Measurements from ENCODE around the gene RAB40C. TPM values are rescaled to one million over a fixed set of nuclear protein-coding genes. Genes with fewer than 3 reads are reported as not detected.

RAB40C gene
- total RNA-seq, 1 experiment from 2014 or later: 15.2 TPM

GRCh38 chr16:666572-666971, 76.7 kb downstream of the RAB40C start:
- no peak for DNase-seq (ENCODE audit: low read depth)

- no peak for DNase-seq (ENCODE audit: low read depth)
Measured at GRCh38 chr16:667113-667779, 77.4 kb downstream of the RAB40C start.

- DNase-seq (ENCODE audit: low read depth): peak; percentile 81
Measured at GRCh38 chr16:667780-668518, 78.1 kb downstream of the RAB40C start, which contains the start of gene RHOT2. TSS of gene RHOT2 (plus strand) at chr16:668132. CDS start at chr16:668200, 68 bp downstream.

GRCh38 chr16:668519-669171, 78.8 kb downstream of the RAB40C start:
- no peak for DNase-seq (ENCODE audit: low read depth)

DNA sequence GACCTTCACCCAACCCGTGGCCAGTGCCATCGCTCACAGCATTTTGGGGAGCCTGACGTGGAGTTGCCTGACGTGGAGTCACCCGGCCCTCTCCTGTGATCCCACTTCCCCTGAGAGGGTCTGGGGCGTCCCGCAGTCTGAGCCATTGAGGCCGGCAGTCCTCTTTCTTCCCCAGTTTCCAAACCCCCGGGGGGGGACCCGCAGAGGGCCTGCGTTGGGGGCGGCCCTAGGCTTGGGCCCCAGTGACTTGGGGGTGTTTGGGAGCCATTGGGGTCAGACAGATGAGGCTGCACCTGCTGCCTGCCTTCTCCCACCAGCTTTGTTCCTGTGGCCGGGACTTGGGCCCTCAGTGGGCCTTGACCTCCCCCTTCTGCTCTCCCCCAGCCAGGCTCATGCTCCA, 79.8 kb downstream of the RAB40C start:
- DNase-seq (ENCODE audit: low read depth): no peak

DNA sequence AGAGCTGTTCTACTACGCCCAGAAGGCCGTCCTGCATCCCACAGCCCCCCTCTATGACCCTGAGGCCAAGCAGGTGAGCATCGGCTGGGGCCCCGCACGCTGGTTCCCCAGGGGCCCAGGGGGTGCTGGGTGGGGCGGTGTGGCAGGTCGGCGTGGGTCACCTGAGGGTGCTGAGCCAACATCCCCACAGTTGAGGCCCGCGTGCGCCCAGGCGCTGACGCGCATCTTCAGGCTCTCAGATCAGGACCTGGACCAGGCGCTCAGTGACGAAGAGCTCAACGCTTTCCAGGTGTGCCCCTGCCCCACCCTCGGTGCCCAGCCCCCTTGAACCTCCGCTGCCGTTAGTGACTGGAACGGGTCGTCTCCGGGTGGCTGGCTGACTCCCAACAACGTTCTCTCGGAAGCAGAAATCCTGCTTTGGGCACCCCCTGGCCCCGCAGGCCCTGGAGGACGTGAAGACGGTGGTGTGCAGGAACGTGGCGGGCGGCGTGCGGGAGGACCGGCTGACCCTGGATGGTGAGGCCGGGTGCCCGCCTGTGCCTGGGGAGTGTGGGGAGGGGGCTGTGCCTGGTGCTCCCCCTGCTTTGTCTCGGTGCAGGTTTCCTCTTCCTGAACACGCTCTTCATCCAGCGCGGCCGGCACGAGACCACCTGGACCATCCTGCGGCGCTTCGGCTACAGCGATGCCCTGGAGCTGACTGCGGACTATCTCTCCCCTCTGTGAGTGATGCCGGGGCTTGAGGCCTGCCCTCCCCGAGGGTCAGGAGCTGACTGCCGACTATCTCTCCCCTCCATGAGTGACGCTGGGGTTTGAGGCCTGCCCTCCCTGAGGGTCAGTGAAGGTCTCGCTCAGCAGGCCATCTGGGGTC, 80.9 kb downstream of the RAB40C start:
- no peak for DNase-seq (ENCODE audit: low read depth)

GRCh38 chr16:671353-672131, 81.7 kb downstream of the RAB40C start:
- DNase-seq (ENCODE audit: low read depth): no peak

GRCh38 chr16:672371-672770, 82.5 kb downstream of the RAB40C start:
- no peak for DNase-seq (ENCODE audit: low read depth)

DNA sequence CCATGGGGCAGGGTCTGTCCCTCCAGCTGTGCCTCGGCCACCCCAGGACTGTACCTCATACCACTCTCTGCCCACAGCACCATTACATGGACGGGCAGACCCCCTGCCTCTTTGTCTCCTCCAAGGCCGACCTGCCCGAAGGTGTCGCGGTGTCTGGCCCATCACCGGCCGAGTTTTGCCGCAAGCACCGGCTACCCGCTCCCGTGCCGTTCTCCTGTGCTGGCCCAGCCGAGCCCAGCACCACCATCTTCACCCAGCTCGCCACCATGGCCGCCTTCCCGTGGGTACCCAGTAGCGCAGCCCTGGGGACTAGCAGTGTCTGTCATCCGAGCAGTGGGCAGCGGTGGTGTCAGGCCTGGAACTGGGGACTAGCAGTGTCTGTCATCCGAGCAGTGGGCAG, 83.0 kb downstream of the RAB40C start:
- no peak for DNase-seq (ENCODE audit: low read depth)

GRCh38 chr16:673399-673991, 83.6 kb downstream of the RAB40C start:
- no peak for DNase-seq (ENCODE audit: low read depth)

GRCh38 chr16:674214-674881, 84.5 kb downstream of the RAB40C start:
- no peak for DNase-seq (ENCODE audit: low read depth)

DNA sequence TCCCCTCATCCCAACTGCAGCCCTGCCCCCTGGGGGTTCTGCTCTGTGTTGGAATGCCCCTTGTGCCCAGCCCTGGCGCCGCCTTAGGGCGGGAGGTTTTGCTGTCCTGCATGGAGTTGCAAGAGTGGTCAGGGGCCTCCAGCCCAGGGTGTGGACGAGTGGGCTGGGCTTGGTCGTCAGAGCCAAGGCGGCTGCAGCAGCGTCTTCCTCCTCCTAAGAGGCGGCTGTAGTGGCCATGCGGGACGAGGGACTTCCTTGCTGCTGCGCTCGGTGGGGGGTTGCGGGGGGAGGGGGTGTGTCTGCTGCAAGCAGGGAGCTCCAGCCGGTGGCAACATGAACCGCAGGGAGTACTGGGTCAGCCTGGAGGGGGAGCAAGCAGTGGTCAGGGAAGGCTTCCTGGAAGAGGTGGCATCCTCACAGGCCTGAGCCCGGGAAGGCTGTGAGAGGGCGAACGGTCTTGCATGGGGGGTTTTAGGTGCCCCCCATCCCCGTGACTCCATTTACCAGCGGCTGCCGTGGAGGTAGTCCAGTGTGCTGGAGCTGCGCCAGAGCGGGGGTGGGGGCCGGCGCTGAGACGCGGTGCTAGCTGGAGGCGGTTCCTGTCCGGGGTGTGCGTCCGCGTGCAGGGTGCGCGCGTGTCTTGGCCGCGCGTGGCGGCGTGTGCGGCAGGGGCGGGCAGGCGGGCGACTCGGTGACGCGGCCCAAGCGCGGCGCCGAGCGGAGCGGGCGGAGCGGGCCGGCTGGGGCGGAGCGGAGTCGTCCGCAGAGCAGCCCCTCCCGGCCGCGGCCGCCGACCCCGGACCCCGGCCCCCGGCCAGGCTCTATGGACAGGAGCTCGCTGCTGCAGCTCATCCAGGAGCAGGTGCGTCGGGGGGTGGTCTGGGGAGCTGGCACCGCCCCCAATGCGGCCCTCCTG, 85.4 kb downstream of the RAB40C start, which contains the start of gene RHBDL1:
Gene RHBDL1 (plus strand): TSS at position 704 of the 916 bp plus-strand sequence. CDS start 120 bp downstream, at position 824.
- no peak for DNase-seq (ENCODE audit: low read depth)

DNA sequence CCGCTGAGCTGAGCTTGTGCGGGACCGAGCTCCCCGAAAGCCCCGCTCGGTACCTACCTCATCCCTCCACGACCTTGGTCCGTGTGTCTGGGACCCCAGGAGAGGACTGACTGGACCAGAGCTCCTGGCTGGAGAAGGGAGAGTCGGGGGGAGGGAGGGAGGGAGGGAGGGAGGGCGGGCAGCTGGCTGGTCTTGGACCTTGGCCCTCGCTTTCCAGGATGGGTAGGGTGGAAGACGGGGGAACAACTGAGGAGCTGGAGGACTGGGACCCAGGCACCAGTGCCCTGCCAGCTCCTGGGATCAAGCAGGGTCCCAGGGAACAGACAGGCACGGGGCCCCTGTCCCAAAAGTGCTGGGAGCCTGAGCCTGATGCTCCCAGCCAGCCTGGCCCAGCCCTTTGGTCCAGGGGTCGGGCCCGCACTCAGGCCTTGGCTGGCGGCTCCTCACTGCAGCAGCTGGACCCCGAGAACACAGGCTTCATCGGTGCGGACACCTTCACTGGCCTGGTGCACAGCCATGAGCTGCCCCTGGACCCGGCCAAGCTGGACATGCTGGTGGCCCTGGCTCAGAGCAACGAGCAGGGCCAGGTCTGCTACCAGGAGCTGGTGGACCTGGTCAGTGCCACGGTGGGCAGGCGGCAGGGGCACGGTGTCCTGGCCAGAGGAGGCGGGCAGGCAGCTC, 86.2 kb downstream of the RAB40C start:
- DNase-seq (ENCODE audit: low read depth): no peak

- no peak for DNase-seq (ENCODE audit: low read depth)
Measured at GRCh38 chr16:676565-676902, 86.7 kb downstream of the RAB40C start.

DNA sequence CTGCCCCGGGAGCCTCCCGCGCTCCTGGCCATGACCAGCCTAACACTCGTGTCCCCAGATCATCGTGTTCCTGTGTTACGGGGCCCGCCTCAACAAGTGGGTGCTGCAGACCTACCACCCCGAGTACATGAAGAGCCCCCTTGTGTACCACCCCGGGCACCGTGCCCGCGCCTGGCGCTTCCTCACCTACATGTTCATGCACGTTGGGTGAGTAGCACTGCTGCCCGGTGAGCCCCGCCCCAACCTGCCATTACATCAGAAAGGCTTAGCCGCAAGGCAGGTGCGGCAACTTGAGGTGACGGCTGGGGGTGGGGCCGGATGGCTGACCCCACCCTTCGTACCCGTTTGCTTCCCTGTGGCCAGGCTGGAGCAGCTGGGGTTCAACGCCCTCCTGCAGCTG, 87.0 kb downstream of the RAB40C start:
- no peak for DNase-seq (ENCODE audit: low read depth)

DNA sequence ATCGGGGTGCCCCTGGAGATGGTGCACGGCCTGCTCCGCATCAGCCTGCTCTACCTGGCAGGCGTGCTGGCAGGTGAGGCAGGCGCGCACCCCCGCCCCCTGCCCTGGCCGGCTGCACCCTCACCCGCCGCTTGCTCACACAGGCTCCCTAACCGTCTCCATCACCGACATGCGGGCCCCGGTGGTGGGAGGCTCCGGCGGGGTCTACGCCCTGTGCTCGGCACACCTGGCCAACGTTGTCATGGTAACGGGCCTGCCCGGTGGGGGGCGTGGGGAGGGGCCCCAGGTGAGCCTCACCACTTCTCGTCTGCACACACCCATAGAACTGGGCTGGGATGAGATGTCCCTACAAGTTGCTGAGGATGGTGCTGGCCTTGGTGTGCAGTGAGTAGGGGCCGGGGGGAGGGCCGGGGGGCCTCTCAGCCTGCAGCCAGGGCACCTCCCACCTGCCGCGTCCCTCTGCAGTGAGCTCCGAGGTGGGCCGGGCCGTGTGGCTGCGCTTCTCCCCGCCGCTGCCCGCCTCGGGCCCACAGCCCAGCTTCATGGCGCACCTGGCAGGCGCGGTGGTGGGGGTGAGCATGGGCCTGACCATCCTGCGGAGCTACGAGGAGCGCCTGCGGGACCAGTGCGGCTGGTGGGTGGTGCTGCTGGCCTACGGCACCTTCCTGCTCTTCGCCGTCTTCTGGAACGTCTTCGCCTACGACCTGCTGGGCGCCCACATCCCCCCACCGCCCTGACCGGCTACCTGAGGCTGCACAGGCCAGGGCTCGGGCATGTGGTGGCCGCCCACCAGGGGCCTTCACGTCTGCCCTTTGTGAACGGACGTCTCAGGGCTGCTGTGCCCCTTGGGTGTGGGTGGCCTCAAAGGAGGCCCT, 87.7 kb downstream of the RAB40C start:
- no peak for DNase-seq (ENCODE audit: low read depth)

Measured in HT1080 (cell line).